ENCODE results near the gene PITPNM3. TPM values are rescaled to one million over a fixed set of nuclear protein-coding genes. Genes with fewer than 3 reads are reported as not detected.

PITPNM3 gene
- total RNA-seq, 1 experiment from 2014 or later = 0.44 TPM

GRCh38 chr17:6543079-6544010, 13.0 kb downstream of the PITPNM3 start:
- intact Hi-C loops (cut with micrococcal nuclease; ENCODE audit: unreplicated experiment) (no loop called here), in situ Hi-C loops (cut with HindIII; ENCODE audit: low pct_unique_long_range_greater_than_20kb, low sequenced_read_pairs) (no loop called here)
- no TSS peak for BruUV-seq (replicated peaks)
- H3K27ac ChIP-seq (ENCODE audit: low read length) = no peak overlapping the region
- no peaks in the 10 kb centered on the region for H3K9me3 ChIP-seq (ENCODE audit: control insufficient read depth, insufficient read depth, low read depth, low read length)
- CTCF ChIA-PET = no interaction called here
- H3K27me3 ChIP-seq (ENCODE audit: control insufficient read depth, insufficient read depth, low read length) = no peaks in the 10 kb centered on the region; the same call in 1 of the 2 replicates
- TF ChIP-seq CTCF (IDR thresholded peaks at IDR 0.05) = no peak
- TF ChIP-seq POLR2AphosphoS5 (IDR thresholded peaks at IDR 0.05; ENCODE audit: low read depth, low read length) = no peak
- H3K36me3 ChIP-seq (ENCODE audit: control insufficient read depth, insufficient read depth, low read length) = no peaks in the 10 kb centered on the region
- DNase-seq (ENCODE audit: low read depth, low spot score) (no peak), ATAC-seq (no peak)
- no peak overlapping the region for H3K4me3 ChIP-seq (ENCODE audit: low read depth in 2 of 2, low read length in 2 of 2)
- no peaks in the 10 kb centered on the region for H3K4me1 ChIP-seq (ENCODE audit: control insufficient read depth, insufficient read depth, low read length)
- POLR2A ChIA-PET = no interaction called here

DNA sequence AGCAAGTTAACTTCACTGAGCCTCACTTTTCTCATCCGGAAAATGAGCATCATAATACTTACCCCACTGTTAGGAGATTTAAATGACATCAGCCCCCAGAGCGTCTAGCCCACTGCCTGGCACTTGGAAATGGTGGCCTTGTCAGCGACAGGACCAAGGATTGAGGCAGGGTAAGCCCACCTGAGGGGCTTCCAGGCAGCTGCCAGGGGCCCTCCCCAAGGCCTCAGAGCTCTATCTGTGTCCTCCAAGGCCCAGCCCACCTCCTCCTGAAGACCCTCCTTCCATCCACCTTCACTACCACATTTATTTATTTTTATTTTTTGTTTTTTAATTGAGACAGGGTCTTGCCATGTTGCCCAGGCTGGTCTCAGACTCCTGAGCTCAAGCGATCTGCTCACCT, 13.8 kb downstream of the PITPNM3 start:
- in situ Hi-C loops (cut with HindIII; ENCODE audit: low pct_unique_long_range_greater_than_20kb, low sequenced_read_pairs) (no loop called here), intact Hi-C loops (cut with micrococcal nuclease; ENCODE audit: unreplicated experiment) (no loop called here)
- CTCF ChIA-PET = no interaction called here
- DNase-seq (ENCODE audit: low read depth, low spot score) (no peak), ATAC-seq (no peak)
- Histone ChIP-seq H3K4me1 (ENCODE audit: control insufficient read depth, insufficient read depth, low read length) (no peaks in the 10 kb centered on the region), H3K36me3 (ENCODE audit: control insufficient read depth, insufficient read depth, low read length) (no peaks in the 10 kb centered on the region), H3K9me3 (ENCODE audit: control insufficient read depth, insufficient read depth, low read depth, low read length) (no peaks in the 10 kb centered on the region), H3K27me3 (ENCODE audit: control insufficient read depth, insufficient read depth, low read length) (no peaks in the 10 kb centered on the region; the same call in 1 of the 2 replicates), H3K4me3 (ENCODE audit: low read depth in 2 of 2, low read length in 2 of 2) (no peak overlapping the region), H3K27ac (ENCODE audit: low read length) (no peak overlapping the region)
- BruUV-seq (replicated peaks) = no TSS peak
- POLR2A ChIA-PET = no interaction called here
- TF ChIP-seq, protein P1, sequence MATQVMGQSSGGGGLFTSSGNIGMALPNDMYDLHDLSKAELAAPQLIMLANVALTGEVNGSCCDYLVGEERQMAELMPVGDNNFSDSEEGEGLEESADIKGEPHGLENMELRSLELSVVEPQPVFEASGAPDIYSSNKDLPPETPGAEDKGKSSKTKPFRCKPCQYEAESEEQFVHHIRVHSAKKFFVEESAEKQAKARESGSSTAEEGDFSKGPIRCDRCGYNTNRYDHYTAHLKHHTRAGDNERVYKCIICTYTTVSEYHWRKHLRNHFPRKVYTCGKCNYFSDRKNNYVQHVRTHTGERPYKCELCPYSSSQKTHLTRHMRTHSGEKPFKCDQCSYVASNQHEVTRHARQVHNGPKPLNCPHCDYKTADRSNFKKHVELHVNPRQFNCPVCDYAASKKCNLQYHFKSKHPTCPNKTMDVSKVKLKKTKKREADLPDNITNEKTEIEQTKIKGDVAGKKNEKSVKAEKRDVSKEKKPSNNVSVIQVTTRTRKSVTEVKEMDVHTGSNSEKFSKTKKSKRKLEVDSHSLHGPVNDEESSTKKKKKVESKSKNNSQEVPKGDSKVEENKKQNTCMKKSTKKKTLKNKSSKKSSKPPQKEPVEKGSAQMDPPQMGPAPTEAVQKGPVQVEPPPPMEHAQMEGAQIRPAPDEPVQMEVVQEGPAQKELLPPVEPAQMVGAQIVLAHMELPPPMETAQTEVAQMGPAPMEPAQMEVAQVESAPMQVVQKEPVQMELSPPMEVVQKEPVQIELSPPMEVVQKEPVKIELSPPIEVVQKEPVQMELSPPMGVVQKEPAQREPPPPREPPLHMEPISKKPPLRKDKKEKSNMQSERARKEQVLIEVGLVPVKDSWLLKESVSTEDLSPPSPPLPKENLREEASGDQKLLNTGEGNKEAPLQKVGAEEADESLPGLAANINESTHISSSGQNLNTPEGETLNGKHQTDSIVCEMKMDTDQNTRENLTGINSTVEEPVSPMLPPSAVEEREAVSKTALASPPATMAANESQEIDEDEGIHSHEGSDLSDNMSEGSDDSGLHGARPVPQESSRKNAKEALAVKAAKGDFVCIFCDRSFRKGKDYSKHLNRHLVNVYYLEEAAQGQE (IDR thresholded peaks at IDR 0.05; ENCODE audit: insufficient read depth in 1 of 2, low read depth in 2 of 2, low read length in 1 of 2) = no peak
- no peak for TF ChIP-seq SIN3A (IDR thresholded peaks at IDR 0.05; ENCODE audit: borderline replicate concordance, insufficient read depth, low read depth, low read length)

GRCh38 chr17:6541886-6542285, 14.5 kb downstream of the PITPNM3 start:
- no peak for DNase-seq (ENCODE audit: low read depth, low spot score)
- TF ChIP-seq, protein P1 (IDR thresholded peaks at IDR 0.05; ENCODE audit: insufficient read depth in 1 of 2, low read depth in 2 of 2, low read length in 1 of 2) = no peak
- TF ChIP-seq SIN3A (IDR thresholded peaks at IDR 0.05; ENCODE audit: borderline replicate concordance, insufficient read depth, low read depth, low read length) = no peak
- no peak for TF ChIP-seq TCF7L2 (IDR thresholded peaks at IDR 0.05; ENCODE audit: low read depth, low read length)
- TF ChIP-seq CTCF (IDR thresholded peaks at IDR 0.05) = no peak
- no peak for TF ChIP-seq POLR2AphosphoS5 (IDR thresholded peaks at IDR 0.05; ENCODE audit: low read depth, low read length)
- POLR2A ChIA-PET = no interaction called here
- Histone ChIP-seq H3K4me3 (ENCODE audit: low read depth in 2 of 2, low read length in 2 of 2) (no peak overlapping the region), H3K27ac (ENCODE audit: low read length) (no peak overlapping the region), H3K27me3 (ENCODE audit: control insufficient read depth, insufficient read depth, low read length) (no peaks in the 10 kb centered on the region; the same call in 1 of the 2 replicates), H3K9me3 (ENCODE audit: control insufficient read depth, insufficient read depth, low read depth, low read length) (no peaks in the 10 kb centered on the region), H3K4me1 (ENCODE audit: control insufficient read depth, insufficient read depth, low read length) (no peaks in the 10 kb centered on the region), H3K36me3 (ENCODE audit: control insufficient read depth, insufficient read depth, low read length) (no peaks in the 10 kb centered on the region)
- intact Hi-C loops (cut with micrococcal nuclease; ENCODE audit: unreplicated experiment) (no loop called here), in situ Hi-C loops (cut with HindIII; ENCODE audit: low pct_unique_long_range_greater_than_20kb, low sequenced_read_pairs) (no loop called here)
- no TSS peak for BruUV-seq (replicated peaks)
- ATAC-seq = no peak
- CTCF ChIA-PET = no interaction called here
